ENCODE data around the gene SEC62.

DNA sequence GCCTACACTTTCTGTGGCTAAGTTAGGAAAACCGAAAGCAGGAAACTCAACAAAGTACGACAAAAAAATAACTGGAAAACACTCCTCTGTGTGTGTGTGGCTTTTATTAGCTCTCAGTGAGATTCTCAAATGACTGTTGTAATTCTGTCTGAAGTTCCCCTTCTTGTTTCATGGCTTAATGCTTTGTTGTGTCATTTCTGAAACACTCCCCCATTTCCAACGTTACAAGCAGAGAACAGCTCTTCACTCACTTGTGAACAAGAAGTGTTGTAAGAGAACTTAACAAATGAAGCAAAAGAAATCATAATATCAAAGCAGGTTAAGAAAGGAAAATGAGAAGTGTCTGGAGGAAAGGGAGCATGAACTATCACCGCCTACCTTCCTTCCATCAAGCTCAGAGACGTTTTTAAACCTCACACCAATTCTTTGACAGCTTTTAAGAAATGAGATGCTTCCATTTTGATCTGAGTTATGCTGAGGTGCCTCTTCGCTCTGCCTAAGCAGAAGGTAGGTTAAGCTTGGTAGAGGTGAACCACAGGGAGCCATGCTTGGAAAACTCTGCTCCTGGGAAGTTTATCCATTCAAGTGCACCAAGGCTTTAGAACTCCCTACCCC lies 12.4 kb upstream of the SEC62 start:
- TF ChIP-seq, protein P1, sequence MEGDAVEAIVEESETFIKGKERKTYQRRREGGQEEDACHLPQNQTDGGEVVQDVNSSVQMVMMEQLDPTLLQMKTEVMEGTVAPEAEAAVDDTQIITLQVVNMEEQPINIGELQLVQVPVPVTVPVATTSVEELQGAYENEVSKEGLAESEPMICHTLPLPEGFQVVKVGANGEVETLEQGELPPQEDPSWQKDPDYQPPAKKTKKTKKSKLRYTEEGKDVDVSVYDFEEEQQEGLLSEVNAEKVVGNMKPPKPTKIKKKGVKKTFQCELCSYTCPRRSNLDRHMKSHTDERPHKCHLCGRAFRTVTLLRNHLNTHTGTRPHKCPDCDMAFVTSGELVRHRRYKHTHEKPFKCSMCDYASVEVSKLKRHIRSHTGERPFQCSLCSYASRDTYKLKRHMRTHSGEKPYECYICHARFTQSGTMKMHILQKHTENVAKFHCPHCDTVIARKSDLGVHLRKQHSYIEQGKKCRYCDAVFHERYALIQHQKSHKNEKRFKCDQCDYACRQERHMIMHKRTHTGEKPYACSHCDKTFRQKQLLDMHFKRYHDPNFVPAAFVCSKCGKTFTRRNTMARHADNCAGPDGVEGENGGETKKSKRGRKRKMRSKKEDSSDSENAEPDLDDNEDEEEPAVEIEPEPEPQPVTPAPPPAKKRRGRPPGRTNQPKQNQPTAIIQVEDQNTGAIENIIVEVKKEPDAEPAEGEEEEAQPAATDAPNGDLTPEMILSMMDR (IDR thresholded peaks at IDR 0.05): no peak
- TF ChIP-seq POLR2A (IDR thresholded peaks at IDR 0.05): no peak

Measured in uterus (tissue), 2 donors.